A549 (cell line): Measurements from ENCODE around the gene UBTD2.
"Not testable (repeated sequence)": the region's sequence is repeated elsewhere in the genome, so short reads cannot be mapped to it uniquely, and the experiment has no call there.

Experiments
- BHLHE40 ChIP-seq: IDR thresholded peaks from 2 replicates; pipeline ENCODE4 v1.6.1; 2012; ENCODE audit warnings: low read depth, low read length, inconsistent platforms
- CTCF ChIP-seq: fragments of >200 bp; sonication (Bioruptor Twin); formaldehyde crosslinking; IDR thresholded peaks from 3 replicates; pipeline ENCODE4 v1.5.1; 2016
- E2F6 ChIP-seq: IDR thresholded peaks from 2 replicates; pipeline ENCODE4 v1.6.1; 2012; ENCODE audit warnings: low read depth, borderline replicate concordance
- POLR2A ChIP-seq: IDR thresholded peaks from 2 replicates; pipeline ENCODE4 v1.6.1; 2012; ENCODE audit warnings: mild to moderate bottlenecking, low read length

GRCh38 chr5:172197775-172198174, 85.8 kb downstream of the UBTD2 start:
- not testable (repeated sequence) for TF ChIP-seq E2F6, BHLHE40, CTCF, POLR2A
